HuH-7 (cell line): ENCODE measurements around the gene C9orf50.
A peak's percentile ranks its signal among the peaks of the same experiment; 100 is the strongest.

Experiments used
- DNase-seq: peaks from one replicate; pipeline ENCODE4 v3.0.0; 2011; ENCODE audit warnings: low spot score

C9orf50 gene

DNA sequence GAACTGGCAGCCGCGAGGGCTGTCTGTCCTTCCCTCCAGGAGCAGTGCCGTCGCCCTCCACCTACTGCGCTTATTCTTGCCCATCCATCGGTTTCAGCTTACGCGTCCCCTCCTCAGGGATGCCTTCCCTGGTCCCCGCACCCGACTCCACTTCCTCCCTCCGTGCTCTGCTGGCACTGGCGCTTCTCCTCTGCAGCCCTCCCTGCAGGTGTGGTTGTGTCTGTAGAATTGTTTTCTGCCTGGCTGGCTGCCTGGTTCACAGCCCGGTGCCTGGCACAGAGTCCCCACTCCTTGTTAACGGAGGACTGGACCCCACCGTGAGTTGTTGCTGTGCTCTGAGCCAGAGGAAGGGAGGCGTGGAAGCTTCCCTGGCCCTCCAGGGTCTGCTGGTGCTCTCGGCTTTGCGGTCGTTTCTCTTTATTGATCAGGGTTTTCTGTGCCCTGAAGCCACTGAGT is 10.8 kb upstream of the C9orf50 start:
- no peak for DNase-seq

DNA sequence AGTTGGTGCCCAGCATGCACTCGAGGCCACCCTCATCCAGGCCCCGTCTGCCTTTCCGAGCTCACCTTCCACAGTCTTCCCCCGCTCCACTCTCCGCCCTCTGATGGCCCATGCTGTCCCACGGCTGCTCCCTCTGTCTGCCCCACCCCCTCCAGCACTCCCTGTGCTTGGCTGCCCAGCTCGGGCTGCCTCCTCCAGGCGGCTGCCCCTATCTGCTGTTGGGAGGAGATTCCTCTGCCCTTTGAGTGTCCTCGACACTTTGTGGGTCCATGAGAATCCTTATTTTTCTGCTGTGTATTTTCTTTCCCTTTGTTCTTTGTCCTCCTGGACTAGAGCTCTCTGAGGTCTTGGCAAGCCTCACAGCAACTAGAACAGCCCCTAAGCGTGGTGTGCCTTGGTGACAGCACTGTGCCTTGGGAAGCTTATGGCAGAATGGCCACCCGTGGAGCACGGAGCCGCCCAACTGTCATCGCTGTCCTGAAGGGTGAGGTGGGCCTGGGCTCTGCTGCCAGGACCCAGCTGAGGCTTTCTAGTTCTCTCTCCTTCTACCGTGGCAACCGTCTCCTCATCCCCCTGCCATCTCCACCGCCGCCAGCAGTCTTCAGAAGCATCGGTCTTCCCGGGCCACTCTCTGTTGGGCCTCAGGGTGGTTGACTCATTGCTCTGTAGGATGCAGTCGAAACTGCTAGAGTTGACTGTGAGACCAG is 10.2 kb upstream of the C9orf50 start:
- no peak for DNase-seq

DNA sequence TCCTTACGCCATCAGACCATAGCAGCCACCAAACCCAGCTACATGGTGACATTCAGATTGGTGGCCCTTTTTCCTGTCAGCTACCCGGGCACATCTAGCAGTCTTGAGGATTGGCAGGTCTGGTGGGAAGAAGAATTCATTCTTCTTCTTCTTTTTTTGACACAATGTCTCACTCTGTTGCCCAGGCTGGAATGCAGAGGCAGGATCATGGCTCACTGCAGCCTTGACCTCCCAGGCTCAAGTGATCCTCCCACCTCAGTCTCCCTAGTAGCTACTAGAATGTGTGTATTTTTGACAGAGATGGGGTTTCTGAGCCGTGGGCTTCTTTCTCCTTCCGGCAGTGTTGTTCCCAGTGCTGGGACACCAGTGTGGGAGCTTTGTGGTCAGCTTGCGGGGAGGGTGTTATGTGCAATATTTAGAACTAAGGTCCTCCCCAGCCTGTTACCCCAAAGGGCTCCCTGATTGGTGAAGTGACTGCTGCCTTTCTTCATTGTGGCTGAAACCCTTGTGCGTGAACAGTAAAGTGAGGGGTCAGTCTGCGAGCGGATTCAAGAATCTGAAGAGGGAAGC is 8.4 kb upstream of the C9orf50 start:
- no peak for DNase-seq

DNA sequence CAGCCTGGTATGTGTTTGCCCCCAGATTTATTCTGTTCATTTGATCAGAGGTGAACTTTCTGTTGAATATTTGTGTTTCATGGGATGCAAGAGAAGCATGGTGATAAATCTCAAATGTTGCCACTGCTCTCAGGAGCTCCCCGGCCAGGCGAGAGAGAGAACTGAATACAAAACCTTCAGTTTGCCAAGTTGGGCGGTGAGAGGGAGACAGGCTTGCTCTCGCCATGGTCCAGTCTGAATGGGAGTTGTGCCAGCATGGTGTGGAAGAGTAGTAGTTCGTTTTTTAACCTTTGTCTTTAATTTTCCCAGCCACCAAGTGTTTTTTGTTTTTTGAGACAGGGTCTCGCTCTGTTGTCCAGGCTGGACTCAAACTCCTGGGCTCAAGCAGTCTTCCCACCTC is 7.8 kb upstream of the C9orf50 start:
- DNase-seq, result no peak

DNA sequence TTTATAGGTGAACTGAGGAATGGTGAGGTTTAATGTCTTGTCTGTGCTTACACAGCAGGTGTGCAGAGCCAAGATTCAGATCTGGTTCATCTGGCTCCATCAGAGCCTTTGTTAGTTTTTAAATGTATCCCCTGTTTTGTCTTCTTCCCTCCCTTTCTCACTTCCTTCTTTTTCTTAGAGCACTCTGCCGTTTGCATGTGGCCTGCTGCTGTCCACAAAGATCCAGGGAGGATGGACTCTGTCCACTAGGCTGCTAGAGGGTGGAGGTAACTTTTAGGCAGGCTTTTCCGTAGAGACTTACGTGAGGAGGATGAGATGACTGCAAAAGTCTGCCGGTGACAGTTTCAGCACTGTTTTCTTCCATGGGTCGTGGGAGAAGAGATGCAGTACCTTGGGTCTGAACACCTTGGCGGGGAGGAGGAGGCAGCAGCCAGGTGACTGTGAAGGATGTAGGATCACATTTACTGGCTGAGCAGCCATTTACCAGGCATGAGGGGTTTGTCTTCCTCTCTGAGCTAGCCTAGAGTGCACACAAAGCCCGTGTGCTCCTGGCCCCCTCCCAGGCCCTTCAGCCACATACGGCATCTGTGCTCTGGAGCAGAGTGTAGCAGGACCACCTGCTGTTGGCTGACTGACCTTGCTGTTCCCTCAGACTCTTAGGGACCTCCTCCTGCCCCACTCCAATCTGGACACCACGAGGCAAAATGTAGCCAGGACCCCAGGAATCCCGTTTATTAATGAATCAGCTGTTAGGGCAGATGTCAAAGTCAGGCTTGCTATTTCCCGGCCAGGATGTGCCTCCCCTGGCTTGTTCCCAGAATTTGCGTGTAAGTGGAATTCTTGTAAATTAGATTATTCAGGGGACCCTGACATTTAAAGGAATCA is 6.9 kb upstream of the C9orf50 start:
- no peak for DNase-seq

DNA sequence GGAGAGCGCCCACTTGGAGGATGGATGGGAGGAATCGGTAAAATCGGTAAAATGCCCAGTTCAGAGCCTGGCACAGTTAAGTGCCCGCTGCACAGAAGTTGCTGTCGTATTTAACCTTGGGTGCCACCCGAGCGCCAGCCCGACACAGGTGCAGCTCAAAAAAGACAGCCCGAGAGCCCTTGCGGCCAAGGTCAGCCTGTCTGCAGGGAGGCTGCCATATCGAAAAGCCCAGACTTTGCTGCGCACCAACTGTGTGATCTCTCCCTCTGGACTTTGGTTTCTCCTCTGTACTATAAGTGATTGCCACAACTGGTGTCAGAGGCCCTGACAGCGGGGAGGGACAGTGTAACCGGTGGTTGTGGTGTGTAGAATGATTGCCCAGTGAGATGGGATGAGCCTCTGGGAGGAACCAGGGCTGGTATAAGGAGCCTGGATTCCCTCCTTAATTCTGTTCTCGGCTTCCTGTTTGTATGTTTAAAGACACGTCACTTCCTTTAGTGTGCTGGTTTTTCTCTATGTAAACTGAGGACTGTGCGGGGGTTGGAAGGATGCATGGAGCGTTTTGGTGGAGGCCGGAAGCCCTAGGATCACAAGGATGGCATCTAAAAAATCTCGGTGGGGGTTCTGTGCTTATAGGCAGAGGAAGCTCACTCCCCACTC is 5.9 kb upstream of the C9orf50 start:
- DNase-seq, result no peak

DNA sequence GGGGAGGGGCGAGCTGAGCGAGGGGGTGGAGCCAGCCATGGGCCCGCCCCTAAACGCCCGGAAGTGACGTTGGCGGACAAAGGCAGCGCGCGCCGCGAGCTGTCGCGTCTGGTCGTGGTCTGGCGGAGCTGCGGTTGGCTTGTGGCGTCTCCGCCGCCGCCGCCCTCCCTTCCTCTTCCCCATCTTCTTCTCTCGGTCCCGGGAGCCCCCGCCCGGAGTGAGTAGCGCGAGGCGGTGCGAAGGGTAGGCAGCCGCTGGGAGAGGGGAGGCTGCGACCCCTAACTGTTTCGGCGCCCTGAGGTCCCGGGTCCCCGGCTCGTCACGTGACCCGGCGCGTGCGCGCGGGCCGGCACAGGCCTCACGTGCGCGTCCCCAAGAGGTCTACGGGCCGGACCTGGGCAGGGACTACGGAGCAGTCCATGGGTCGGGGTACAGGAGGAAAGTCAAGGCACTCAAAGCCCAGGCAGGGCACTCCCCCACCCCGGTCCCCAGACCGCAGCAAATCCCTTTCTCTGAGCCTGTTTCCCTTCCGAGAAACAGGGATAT is 5.3 kb upstream of the C9orf50 start, which contains the start of gene NTMT1:
Gene NTMT1, plus strand, starts transcription at position 85 of the 546 bp plus-strand sequence. CDS start 6,541 bp downstream, outside the sequence.
- DNase-seq, result peak; percentile 93

DNA sequence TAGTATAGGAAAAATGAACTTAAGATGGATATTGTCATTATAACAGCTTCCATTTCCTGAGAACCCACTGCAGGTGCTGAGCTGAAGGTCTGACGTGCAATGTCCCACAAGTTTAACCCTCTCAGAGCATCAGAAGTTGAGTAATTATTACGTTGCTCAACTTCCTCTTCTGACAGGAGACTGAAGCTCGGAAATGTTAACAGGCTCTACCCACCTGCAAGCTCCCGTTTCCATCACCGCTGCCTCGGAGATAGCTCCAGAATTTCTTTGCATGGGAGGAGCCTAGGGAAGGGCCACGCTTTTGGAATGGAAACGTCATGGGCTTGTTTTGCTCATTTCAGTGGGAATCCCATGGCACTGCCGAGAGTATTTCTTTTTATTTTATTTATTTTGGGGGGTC is 4.0 kb upstream of the C9orf50 start:
- DNase-seq, result peak; percentile 86

DNA sequence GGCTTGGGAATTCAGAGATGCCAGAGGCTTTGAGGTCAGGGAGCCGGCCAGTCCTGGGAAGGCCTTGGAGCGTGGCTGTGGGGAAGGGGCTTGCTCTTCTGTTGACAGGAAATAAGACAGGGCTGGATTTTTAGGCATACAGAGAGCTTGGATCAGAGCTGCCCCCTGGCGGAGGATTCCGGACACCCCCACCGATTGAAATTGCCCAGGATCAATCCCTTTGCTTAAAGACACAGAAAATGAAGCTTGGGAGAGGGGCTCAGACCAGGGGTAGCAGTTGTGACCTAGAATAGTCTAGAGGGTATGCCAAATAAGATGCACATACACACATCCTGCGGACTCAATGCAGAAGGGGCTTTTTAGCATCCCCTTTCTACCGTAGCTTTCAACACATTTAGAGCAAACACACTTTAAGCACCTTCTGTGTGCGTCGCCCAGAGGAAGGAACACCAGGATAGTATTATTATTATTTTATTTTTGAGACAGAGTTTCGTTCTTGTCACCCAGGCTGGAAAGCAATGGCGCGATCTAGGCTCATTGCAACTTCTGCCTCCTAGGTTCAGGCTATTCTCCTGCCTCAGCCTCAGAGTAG is 3.4 kb upstream of the C9orf50 start:
- peak; percentile 94 for DNase-seq

DNA sequence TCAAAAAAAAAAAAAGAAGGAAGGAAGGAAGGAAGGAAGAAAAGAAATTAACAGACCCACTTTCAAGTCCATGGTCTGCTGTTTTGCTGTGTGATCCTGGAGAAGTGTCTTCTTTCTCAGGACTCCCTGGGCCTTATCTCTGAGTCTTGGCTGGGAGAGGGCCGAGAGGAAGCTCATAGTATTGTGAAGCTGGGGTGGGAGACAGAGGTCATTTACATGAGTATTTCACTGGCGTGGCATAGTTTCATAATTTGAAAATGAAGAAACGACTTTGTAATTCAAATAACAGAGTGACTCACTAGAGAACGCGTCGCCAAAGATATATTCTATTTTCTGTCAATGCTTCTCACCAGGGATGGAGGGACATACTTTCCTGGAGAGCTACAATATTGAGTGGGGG is 2.4 kb upstream of the C9orf50 start:
- DNase-seq, result no peak

DNA sequence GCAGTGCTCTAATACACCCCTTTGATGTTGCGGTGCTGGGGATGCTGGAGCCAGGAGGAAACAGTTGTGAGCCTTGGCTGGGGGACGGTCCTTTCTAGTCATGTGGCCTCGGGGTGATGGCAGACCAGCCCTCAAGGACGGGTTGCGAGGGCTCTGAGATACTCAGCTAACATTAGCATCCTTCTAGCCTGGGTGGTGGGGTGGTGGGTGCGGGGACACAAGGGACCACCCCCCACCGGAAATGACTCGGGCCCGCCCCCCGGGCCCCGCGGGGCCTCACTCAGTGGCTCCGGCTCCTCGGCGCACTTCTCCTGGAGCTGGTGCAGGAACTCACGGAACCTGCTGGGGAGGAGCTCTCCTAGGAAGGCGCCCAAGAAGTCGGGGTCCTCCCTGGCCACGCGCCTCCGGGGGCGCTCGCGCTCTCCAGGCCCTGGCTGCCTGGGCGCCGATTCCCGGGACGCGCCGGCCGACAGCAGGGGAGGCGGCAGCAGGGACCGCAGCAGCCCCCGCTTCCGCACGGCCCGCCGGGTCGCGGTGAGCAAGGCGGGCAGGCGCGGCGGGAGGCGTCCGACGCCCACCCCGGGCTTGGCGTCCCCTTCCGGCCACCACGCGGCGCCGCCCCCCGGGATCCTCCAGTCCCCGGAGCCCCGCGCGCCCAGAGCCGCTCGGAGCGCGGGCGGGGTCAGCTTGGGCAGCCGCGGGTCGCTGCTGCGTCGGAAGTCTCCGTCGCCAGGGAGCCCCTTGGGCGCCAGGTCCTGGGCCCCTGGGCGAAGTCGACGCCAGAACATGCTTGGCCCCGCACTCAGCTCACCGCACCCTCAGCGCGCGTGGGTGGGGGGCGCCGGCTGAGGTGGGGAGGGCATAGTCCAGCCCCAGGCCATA is 873 bp downstream of the C9orf50 start:
- peak; percentile 58 for DNase-seq

DNA sequence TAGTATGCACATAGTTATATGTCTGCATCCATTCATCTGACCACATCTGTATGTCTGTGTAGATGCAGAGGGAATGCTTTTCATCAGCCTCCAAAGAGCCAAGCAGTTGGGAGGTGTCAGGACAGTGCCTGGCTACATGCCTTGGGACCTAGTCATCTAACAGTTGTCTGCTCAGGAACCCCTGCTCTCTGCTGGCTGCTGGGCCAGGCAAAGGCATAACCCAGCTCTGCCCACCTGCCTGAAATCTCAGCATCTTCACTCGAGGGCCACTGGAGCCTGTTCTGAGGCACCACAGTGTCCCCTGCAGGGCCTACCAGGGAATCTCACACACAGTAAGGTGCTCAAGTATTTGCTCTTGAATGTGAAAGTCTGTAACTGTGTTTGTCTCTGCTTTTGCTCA is 3.7 kb downstream of the C9orf50 start:
- DNase-seq, result peak; percentile 90

DNA sequence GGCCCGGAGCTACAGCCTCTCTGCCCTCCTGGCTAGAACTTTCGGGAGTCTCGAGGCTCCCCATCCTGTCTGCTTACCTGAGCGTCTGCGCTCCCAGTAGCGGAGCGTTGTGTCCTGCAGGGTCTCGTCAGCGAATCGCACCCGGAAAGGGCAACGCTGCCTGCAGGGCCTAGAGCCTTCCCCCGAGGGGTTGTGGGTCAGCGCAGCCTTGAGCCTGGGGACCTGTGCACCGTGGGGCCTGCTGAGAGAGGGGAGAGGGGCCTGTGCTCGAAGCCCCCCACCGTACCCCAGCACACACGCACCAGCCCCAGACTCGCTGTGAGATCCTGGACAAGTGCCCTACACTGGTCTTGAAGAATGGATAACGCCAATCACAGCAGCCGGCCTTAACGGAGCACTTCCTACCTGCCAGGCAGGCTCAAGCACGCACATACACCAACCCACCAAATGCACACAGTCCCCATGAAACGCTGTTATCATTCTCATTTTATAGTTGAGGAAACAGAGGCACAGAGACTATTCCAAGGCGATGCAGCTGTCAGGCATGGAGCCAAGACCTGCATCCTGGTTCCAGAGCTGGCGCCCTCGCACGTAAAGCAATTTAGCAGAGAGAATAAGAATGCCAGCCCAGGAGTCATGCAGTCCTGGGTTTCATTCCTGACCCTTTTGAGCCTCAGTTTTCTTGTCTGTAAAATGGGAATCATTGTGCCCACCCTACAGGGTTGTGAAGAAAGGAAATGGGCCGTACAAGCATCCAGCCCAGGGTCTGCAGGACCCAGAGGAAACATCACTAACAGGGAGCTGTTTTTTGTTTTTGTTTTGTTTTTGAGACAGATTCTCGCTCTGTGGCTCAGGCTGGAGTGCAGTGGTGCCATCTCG is 5.3 kb downstream of the C9orf50 start:
- no peak for DNase-seq

DNA sequence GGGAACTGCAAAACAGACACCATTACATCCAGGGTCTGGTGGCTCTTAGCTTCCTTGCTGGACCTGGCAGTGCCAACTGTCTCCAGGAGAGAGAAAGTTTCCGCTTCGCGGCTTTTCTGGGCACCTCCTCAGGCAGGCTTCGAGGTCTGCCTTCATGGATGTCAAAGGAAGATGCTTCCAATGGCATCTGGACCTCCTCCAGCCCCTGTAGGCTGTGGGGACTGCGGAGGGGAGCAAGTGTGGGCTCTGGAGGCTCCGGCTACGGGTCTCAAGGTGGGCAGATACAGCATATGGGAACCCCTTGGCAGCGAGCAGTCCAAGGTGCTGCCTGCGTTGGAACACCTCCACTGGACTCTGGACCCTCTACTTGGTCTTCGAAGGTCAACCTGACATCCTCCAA is 6.0 kb downstream of the C9orf50 start:
- DNase-seq, result no peak

DNA sequence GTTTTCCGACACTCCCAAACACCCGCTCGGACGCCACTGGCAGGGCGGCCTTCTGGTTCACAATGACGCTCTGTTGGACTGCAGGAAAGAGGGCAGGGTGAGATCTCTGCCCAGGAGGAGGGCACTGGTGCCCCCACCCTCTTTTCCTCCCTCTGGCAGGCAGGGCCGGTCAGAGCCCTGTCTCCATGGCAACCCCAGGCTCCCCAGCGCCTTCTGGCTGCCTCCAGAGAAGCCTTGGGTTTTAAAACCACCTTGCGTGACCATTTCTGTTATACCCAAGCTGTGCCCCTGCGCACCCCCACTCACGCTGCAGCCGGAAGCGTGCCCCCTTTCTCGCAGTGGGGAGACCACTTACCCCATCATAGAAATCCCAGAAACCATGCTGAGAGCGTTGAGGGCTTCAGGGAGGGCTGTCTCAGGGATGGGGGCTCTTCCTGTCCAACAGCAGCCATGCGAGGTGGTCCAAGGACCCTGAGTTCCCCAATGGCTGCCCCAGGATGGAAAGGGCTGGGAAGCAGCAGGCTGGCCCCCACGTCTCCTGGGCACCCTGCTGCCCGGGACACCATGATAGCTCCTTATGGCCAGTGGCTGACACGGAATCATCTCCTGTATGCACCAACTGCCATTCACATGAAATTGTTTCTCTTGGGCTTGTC is 7.3 kb downstream of the C9orf50 start:
- DNase-seq, result no peak

DNA sequence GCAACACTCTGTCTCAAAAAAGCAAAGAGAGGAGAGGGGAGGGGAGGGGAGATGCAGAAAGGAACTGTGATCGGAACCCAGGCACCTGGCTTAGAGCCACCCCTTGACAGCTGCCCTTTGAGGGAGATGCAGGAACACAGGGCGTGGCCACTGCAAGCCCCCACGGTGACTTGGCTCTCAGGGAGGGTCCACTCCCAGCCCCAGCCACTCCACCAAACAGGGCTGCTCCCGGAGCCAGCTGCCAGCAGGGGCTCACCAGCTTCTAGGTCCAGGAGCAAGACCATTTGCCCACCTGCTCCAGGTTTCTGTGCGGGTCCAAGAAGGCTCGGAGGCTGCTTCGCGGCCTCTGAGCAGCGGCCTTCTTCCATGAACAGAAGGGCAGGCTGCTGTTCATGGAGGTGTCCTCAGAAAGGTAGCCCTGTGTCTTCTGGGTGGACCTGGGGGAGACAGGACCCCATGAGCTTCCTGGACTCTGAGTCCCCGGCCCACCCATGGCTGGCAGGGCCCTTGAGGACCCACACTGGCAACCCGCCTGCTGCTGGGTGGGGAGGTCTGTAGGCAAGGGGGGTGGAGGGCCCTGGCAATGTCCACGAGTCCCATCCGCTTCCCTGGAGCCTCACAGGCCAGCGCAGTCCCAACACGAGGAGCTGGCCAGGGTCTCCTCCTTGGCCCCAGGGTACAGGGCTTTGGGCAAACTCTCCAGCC is 7.9 kb downstream of the C9orf50 start:
- DNase-seq, result no peak

DNA sequence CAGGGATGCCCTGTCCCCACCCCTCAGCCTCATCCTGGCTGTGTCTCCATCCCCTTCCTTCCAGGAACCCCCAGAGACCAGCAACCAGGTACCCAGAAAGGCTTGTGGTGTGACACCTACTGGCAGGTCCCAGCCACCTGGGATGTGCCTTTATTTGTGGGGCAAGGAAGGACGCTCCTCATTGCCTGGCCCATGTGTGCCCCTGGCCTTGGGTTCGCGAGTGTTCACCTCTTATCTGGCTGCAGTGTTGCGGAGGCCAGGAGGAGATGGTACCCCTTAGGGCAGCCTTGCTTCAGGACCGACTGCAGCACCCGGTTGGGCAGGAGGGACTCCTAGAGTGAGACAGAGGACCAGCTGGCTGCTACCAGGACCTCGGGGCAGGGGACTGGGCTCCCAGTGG is 8.8 kb downstream of the C9orf50 start:
- DNase-seq, result no peak

DNA sequence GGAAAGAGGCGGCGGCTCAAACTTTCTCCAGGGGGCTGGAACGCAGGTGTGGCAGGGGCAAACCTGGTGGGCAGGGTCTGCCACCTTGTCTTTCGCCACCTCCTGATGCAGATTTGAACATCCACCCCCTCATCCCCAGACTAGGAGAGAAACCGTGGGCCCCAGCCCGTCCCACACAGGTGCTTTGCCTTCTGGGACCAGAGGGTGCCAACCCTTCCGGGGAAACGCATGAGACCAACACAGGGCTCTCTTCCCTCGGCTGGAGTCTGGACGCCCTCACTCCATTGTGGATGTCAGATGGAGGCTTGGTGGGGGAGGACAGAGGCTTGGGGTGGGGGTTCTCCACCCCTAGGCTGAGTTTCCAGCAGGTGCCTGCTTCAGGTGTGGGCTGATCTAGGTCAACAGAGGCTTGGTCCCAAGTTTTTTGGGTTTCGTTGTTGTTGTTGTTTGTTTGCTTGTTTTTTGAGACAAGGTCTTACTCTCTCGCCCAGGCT is 9.5 kb downstream of the C9orf50 start:
- DNase-seq, result no peak
